HG03558 (cell line): ENCODE measurements around the gene COQ2.
"Not testable (repeated sequence)": the region's sequence is repeated elsewhere in the genome, so short reads cannot be mapped to it uniquely, and the experiment has no call there.

ENCODE experiments used
- ATAC-seq: cut with Tn5 transposase; IDR thresholded peaks from one replicate; pipeline ENCODE4 v1.9.1; 2021; ENCODE audit warnings: moderate number of reproducible peaks; ENCODE audit not compliant: unreplicated experiment; ENCODE audit errors: extremely low read depth

The COQ2 gene

GRCh38 chr4:83251447-83251830 lies 33.2 kb downstream of the COQ2 start:
- ATAC-seq = no peak

DNA sequence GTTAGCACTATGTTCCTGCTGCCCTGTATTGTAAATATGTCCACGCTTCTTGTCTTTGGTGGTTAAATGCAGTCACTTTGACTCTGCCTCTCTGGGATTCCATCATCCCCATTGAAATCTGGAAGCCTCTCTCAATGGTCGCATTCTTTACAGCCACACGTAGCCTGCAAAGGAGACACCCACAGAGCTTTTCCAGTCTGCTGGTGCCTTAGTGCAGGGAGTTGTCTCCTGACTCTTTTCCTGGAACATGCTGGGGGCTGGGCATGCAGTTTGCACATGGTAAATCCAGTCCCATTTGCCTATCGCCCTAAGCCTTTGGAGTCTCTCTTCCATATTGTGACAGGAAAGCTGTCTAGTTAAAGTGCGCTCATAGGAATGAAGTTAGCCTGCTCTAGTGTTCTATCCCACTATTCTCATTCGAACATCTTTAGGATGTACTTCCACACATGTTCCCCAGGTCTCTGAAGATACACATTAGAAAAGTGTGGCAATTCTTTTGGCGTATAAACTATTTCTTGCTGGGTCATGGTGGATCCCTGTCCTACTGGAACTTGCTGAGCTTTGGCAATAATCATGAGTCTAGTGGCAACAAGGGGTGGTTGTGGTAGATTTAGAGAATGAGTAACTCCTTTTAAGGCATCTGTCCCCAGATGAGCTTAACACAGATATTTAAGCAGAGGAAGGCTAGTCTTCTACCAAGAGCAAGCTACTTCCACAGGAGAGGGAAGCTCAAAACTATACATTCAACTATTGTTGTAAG lies 33.7 kb downstream of the COQ2 start:
- ATAC-seq = no peak

GRCh38 chr4:83248486-83248885 lies 36.1 kb downstream of the COQ2 start:
- no peak for ATAC-seq

DNA sequence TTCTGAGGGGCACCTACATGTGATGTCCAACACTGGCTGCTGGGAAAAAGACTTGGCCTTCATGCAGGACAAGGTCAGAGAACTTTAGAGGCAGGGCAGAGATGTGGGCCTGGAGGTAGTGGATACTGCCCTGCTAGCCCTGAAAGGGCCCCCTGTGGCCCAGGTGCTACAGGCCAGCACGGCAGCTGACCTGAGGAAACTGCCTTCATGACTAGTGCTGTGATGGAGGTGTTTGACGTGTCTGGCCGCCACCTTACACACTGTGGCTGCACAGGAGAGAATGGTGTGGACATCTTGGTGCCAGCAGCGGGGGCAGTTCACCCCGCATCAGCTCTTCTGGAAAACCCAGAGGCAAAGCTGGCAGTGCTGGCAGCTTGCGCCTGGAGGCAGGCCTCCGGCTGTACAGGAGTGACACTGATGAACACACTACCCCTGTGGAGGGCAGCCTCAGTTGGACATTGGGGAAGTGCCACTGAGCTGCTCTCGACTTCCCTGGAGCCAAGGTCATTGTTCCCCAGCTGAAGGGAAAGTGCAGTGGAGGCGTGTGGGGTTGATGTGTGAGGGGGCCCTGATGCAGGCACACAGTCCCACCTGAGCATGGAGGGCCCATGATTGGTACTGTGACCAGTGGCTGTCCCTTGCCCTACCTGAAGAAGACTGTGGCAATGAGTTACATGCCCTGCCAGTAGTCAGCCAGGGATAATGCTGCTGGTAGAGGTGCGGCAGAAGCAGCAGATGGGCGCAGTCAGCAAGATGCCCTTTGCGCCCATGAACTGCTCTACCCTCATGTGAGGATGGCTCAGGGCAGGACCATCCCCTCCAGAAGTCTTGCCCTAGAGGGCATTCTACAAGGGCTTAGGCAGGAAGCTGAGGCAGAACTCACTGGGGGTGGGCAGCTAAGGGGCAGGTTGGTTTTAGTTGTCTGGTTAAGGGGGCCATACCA lies 36.9 kb downstream of the COQ2 start:
- no peak for ATAC-seq

- no peak for ATAC-seq
These were observed 43.5 kb downstream of the COQ2 start for GRCh38 chr4:83241132-83241531.

DNA sequence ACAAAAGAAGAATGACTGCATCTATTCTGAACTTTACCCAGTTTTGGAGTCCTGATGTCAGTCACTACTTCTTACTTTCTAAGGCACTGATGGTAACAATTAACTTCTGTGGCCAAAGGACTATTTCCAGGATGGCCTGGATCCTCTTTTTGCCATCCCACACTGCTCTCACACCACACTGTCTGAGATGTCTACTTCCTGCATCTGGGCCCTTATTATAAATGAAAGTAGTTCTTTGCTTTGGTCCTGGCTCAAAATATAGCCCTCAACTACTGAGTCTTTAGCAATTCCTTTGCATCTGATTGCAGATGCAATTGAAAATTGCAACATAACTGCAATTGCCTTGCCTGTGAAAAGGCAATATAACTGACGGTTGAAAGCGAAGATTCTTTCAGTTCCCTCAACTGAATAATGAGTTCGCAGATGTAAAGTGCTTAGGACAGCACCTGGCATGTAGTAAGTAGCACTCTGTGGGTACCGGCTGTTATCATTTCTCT lies 44.2 kb downstream of the COQ2 start:
- ATAC-seq = peak; percentile 77

GRCh38 chr4:83238393-83239248 lies 46.0 kb downstream of the COQ2 start:
- no peak for ATAC-seq

DNA sequence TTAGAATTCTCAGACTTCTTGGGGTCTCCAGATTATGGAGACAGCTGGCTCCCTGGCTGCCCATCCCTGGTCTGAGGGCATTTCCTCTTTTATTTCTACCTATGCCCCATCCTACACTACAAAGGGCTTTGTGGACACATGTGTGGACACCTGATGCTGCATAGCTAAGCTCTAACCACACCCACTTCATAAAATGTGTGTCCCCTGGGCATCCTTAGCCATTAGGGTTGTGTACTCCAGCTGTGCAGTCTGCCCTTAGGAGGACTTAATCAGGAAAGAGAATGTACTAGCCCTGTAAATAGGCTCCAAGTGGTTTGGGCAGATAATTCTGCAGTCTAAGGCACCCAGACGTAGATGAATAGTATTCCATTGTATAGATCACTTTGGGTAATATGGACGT lies 47.0 kb downstream of the COQ2 start:
- no peak for ATAC-seq

GRCh38 chr4:83235645-83236133 lies 48.9 kb downstream of the COQ2 start:
- not testable (repeated sequence) for ATAC-seq

DNA sequence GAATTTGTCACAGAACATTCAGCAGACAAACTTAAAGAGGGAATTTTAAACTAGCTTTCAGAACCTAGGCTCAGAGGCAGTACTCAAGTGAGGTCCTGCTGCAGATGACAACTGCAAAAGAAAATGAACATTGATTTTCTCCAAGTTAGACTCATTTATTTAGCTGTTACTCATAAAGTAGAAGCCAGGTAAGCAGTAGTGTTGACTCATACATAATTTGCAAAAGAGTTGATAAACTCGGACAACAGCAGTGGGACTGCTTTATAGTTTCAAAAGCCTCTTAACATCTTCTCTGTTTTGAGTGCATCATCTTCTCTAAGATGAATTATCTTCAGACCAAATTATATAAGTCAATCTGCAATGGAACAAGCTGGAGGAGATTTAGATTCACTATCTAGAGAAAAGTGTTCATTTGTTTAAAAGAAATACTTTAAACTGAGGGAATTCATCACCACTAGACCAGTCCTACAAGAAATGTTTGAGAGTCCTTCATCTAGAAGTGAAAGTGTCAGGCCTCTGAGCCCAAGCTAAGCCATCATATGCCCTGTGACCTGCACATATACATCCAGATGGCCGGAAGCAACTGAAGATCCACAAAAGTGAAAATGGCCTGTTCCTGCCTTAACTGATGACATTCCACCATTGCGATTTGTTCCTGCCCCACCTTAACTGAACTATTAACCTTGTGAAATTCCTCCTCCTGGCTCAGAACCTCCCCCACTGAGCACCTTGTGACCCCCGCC lies 49.5 kb downstream of the COQ2 start:
- ATAC-seq = no peak

GRCh38 chr4:83234387-83234786 lies 50.2 kb downstream of the COQ2 start:
- ATAC-seq = not testable (repeated sequence)

DNA sequence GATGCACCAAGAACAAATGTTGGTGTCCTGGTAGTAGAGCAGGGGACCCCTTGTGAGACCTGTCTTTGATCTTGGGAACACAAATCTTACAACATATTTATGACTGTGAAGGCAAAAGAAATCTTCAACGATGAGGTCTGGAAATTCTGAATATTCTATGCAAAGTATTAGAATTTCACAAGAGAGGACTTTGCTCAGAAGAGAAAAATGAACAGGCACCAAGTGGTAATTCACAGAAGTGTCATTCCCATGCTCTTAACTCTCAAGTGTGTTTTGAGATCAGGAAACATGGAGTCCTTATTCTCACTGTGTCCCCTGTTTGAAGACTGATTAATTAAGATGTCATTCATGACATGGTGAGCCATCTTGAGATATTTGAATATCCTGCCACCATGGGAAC lies 52.5 kb downstream of the COQ2 start:
- ATAC-seq = no peak

DNA sequence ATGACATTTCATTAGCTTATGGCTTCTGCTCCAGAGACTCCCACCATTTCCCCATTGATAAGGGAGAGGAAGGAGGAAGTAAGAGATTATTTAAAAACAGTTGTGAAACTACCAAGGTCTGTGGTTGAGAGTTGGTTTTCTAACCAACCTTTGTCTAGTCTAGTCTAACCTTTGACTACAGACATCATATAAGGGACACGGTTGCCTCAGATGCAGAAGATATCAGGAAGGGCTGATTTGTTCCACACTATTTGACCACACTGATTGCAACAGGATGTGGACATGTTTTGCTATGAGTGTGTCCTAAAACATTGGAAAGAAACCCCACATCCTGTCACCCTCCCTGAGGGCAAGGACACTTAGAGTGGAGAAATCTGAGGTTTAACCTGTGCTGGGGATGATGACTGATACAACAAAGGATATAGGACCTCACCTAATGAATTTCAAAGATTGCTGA lies 53.0 kb downstream of the COQ2 start:
- ATAC-seq = no peak

- ATAC-seq = no peak
These were observed 53.7 kb downstream of the COQ2 start for GRCh38 chr4:83230928-83231327.

GRCh38 chr4:83229791-83230190 lies 54.8 kb downstream of the COQ2 start:
- no peak for ATAC-seq

DNA sequence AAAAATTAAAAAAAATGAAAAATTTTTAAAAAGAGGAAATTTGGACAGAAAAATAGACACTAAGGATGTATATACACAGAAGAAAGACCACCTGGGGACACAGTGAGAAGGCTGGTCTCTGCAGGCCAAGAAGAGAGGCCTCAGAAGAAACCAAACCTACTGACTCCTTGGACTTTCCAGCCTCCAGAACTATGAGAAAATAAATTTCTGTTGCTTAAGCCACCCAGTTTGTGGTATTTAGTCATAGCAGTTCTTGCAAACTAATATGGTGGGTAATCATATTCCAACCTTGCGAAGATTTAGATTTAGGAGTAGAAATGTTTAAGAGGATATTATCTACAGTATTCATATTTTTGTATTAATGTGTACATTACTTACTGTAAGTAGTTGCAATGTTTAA lies 56.4 kb downstream of the COQ2 start:
- no peak for ATAC-seq

DNA sequence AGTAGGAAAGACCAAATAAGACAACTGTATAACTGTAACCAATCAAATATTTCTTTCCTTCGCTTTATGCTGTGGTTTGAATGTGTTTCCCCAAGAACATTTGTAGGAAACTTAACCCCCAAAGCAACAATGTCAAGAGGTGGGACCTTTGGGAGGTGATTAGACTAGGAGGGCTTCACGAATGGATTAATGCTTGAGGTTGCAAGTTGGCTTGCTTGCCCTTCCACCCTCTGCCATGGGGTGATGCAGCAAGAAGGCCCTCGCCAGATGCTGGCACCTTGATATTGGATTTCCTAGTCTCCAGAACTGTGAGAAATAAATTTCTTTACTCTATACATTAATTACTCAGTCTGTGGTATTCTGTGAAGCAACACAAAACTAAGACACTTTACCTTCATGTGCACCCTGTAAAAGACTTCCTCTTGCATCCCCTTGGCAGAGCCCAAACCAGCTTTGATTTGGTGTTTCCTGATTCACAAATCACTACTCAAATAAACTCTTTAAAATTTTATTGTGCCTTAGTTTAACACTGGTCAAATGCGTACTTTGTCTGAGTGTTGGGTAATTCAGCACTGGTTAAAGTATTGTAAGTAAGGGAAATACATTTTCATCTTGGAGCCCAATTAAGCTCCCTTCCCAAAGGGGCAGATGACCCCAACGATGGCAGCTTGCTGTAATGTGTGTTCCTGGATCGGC lies 59.9 kb downstream of the COQ2 start:
- ATAC-seq = no peak

- ATAC-seq = no peak
These were observed 60.8 kb downstream of the COQ2 start for GRCh38 chr4:83223781-83224180.
